ENCODE measurements around the gene CFAP61. TPM values are rescaled to one million over a fixed set of nuclear protein-coding genes. Genes with fewer than 3 reads are reported as not detected.

The CFAP61 gene
- total and polyA plus RNA-seq, 2 experiments from 2014 or later: 0.21 TPM; not detected in 1

DNA sequence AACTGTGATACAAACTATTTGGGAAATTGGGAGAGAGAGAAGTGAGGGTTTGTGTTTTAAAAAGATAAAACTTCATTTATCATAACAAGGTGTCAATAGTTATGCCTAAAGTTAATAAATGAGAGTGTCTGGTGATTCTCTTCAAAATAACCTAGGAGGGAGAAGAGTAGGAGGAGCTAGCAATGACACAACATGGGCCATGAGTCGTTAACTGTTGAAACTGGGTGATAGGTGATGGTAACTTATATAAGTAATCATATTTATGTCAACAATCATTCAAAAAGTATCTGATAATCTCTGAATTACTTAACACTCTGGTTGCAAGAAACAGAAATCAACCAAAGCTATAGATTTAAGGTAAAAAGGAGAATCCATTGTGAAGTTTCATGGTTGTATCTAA lies 268.8 kb downstream of the CFAP61 start:
- DNase-seq (ENCODE audit: low spot score): no peak
- no peak for ATAC-seq
- H3K27me3 Mint-ChIP-seq (ENCODE audit: insufficient read depth, low read depth, poor library complexity): peaks cover 5% of the 10 kb centered on the region

DNA sequence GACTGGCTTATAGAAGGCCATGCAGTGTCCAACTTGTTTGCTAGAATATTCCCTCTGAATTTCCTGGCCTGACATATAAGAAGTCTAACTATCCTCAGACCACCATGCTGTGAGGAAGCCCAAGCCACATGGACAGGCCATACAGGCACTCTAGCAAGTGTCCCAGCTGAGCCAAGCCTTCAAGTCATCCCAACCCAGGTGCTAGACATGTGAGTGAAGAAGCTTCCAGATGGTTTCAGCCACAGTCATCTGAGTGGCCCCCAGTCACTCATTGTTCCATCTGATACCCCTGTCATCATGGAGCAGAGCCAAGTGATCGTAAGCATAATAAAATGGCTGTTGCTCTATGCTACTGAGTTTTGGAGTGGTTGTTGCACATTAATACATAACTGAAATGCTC lies 269.6 kb downstream of the CFAP61 start:
- Histone ChIP-seq H3K79me2 (replicated peaks; ENCODE audit: insufficient read depth) (no peaks in the 10 kb centered on the region), H3K4me2 (no peak overlapping the region), H3K36me3 (ENCODE audit: insufficient read depth) (no peaks in the 10 kb centered on the region), H4K20me1 (replicated peaks; ENCODE audit: insufficient read depth) (no peaks in the 10 kb centered on the region; the same call in 1 of the 2 replicates), H3F3A (replicated peaks; ENCODE audit: low read depth) (no peaks in the 10 kb centered on the region), H3K4me1 (ENCODE audit: insufficient read depth) (no peaks in the 10 kb centered on the region), H3K4me3 (no peak overlapping the region), H3K9me2 (ENCODE audit: insufficient read depth) (no peaks in the 10 kb centered on the region), H3K27me3 (ENCODE audit: insufficient read depth) (no peaks in the 10 kb centered on the region), H2AFZ (no peak overlapping the region), H3K27ac (ENCODE audit: low read depth) (no peak overlapping the region)
- no peak overlapping the region for H3K4me3 Mint-ChIP-seq
- H3K27me3 Mint-ChIP-seq (ENCODE audit: insufficient read depth, low read depth, poor library complexity): peaks cover 5% of the 10 kb centered on the region
- peaks cover 4% of the 10 kb centered on the region; the same call in 1 of the 3 replicates for H3K9me3 Mint-ChIP-seq
- DNase-seq (ENCODE audit: low spot score): no peak
- no peaks in the 10 kb centered on the region for H3K4me1 Mint-ChIP-seq
- H3K36me3 Mint-ChIP-seq (ENCODE audit: low read depth): no peaks in the 10 kb centered on the region
- no peak for ATAC-seq
- H3K27ac Mint-ChIP-seq: no peak overlapping the region
- TF ChIP-seq STAT1 (IDR thresholded peaks at IDR 0.05; ENCODE audit: unreplicated experiment): no peak
- TF ChIP-seq, protein P1, sequence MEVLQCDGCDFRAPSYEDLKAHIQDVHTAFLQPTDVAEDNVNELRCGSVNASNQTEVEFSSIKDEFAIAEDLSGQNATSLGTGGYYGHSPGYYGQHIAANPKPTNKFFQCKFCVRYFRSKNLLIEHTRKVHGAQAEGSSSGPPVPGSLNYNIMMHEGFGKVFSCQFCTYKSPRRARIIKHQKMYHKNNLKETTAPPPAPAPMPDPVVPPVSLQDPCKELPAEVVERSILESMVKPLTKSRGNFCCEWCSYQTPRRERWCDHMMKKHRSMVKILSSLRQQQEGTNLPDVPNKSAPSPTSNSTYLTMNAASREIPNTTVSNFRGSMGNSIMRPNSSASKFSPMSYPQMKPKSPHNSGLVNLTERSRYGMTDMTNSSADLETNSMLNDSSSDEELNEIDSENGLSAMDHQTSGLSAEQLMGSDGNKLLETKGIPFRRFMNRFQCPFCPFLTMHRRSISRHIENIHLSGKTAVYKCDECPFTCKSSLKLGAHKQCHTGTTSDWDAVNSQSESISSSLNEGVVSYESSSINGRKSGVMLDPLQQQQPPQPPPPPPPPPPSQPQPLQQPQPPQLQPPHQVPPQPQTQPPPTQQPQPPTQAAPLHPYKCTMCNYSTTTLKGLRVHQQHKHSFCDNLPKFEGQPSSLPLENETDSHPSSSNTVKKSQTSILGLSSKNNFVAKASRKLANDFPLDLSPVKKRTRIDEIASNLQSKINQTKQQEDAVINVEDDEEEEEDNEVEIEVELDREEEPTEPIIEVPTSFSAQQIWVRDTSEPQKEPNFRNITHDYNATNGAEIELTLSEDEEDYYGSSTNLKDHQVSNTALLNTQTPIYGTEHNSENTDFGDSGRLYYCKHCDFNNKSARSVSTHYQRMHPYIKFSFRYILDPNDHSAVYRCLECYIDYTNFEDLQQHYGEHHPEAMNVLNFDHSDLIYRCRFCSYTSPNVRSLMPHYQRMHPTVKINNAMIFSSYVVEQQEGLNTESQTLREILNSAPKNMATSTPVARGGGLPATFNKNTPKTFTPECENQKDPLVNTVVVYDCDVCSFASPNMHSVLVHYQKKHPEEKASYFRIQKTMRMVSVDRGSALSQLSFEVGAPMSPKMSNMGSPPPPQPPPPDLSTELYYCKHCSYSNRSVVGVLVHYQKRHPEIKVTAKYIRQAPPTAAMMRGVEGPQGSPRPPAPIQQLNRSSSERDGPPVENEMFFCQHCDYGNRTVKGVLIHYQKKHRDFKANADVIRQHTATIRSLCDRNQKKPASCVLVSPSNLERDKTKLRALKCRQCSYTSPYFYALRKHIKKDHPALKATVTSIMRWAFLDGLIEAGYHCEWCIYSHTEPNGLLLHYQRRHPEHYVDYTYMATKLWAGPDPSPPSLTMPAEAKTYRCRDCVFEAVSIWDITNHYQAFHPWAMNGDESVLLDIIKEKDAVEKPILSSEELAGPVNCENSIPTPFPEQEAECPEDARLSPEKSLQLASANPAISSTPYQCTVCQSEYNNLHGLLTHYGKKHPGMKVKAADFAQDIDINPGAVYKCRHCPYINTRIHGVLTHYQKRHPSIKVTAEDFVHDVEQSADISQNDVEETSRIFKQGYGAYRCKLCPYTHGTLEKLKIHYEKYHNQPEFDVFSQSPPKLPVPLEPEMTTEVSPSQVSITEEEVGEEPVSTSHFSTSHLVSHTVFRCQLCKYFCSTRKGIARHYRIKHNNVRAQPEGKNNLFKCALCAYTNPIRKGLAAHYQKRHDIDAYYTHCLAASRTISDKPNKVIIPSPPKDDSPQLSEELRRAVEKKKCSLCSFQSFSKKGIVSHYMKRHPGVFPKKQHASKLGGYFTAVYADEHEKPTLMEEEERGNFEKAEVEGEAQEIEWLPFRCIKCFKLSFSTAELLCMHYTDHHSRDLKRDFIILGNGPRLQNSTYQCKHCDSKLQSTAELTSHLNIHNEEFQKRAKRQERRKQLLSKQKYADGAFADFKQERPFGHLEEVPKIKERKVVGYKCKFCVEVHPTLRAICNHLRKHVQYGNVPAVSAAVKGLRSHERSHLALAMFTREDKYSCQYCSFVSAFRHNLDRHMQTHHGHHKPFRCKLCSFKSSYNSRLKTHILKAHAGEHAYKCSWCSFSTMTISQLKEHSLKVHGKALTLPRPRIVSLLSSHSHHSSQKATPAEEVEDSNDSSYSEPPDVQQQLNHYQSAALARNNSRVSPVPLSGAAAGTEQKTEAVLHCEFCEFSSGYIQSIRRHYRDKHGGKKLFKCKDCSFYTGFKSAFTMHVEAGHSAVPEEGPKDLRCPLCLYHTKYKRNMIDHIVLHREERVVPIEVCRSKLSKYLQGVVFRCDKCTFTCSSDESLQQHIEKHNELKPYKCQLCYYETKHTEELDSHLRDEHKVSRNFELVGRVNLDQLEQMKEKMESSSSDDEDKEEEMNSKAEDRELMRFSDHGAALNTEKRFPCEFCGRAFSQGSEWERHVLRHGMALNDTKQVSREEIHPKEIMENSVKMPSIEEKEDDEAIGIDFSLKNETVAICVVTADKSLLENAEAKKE (CRISPR knock-in tag; IDR thresholded peaks at IDR 0.05): no peak

More for the DNA sequence above, 268.8 kb downstream of the CFAP61 start:
- no peak overlapping the region for H3K4me3 ChIP-seq
- H3K4me2 ChIP-seq: no peak overlapping the region
- TF ChIP-seq EZH2phosphoT487 (IDR thresholded peaks at IDR 0.05; ENCODE audit: unreplicated experiment): no peak
- no peak for TF ChIP-seq STAT1 (IDR thresholded peaks at IDR 0.05; ENCODE audit: unreplicated experiment)
- TF ChIP-seq ZNF114 (CRISPR knock-in tag; IDR thresholded peaks at IDR 0.05): no peak
- TF ChIP-seq ZNF331 (CRISPR knock-in tag; IDR thresholded peaks at IDR 0.05; ENCODE audit: low read depth): no peak
- no peak for TF ChIP-seq EZH2 (IDR thresholded peaks at IDR 0.05; ENCODE audit: low read depth, unreplicated experiment)
- no peak for TF ChIP-seq CREB1 (CRISPR knock-in tag; IDR thresholded peaks at IDR 0.05; ENCODE audit: low read depth)
- no peak for TF ChIP-seq NANOG (IDR thresholded peaks at IDR 0.05; ENCODE audit: borderline replicate concordance)
- TF ChIP-seq, protein P2, sequence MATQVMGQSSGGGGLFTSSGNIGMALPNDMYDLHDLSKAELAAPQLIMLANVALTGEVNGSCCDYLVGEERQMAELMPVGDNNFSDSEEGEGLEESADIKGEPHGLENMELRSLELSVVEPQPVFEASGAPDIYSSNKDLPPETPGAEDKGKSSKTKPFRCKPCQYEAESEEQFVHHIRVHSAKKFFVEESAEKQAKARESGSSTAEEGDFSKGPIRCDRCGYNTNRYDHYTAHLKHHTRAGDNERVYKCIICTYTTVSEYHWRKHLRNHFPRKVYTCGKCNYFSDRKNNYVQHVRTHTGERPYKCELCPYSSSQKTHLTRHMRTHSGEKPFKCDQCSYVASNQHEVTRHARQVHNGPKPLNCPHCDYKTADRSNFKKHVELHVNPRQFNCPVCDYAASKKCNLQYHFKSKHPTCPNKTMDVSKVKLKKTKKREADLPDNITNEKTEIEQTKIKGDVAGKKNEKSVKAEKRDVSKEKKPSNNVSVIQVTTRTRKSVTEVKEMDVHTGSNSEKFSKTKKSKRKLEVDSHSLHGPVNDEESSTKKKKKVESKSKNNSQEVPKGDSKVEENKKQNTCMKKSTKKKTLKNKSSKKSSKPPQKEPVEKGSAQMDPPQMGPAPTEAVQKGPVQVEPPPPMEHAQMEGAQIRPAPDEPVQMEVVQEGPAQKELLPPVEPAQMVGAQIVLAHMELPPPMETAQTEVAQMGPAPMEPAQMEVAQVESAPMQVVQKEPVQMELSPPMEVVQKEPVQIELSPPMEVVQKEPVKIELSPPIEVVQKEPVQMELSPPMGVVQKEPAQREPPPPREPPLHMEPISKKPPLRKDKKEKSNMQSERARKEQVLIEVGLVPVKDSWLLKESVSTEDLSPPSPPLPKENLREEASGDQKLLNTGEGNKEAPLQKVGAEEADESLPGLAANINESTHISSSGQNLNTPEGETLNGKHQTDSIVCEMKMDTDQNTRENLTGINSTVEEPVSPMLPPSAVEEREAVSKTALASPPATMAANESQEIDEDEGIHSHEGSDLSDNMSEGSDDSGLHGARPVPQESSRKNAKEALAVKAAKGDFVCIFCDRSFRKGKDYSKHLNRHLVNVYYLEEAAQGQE (IDR thresholded peaks at IDR 0.05; ENCODE audit: unreplicated experiment): no peak
- no peak for TF ChIP-seq POLR2AphosphoS5 (IDR thresholded peaks at IDR 0.05; ENCODE audit: low read depth)
- TF ChIP-seq, protein P3, sequence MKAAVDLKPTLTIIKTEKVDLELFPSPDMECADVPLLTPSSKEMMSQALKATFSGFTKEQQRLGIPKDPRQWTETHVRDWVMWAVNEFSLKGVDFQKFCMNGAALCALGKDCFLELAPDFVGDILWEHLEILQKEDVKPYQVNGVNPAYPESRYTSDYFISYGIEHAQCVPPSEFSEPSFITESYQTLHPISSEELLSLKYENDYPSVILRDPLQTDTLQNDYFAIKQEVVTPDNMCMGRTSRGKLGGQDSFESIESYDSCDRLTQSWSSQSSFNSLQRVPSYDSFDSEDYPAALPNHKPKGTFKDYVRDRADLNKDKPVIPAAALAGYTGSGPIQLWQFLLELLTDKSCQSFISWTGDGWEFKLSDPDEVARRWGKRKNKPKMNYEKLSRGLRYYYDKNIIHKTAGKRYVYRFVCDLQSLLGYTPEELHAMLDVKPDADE (IDR thresholded peaks at IDR 0.05): no peak
- no peak for TF ChIP-seq JUNB (IDR thresholded peaks at IDR 0.05; ENCODE audit: unreplicated experiment)
- H3F3A ChIP-seq (replicated peaks; ENCODE audit: low read depth): no peaks in the 10 kb centered on the region
- no peaks in the 10 kb centered on the region for H3K4me1 ChIP-seq (ENCODE audit: insufficient read depth)
- H3K27ac Mint-ChIP-seq: no peak overlapping the region
- H4K20me1 ChIP-seq (replicated peaks; ENCODE audit: insufficient read depth): no peaks in the 10 kb centered on the region; the same call in 1 of the 2 replicates
- H3K4me1 Mint-ChIP-seq: no peaks in the 10 kb centered on the region
- H3K27ac ChIP-seq (ENCODE audit: low read depth): no peak overlapping the region
- H3K36me3 Mint-ChIP-seq (ENCODE audit: low read depth): no peaks in the 10 kb centered on the region
- no peaks in the 10 kb centered on the region for H3K9me2 ChIP-seq (ENCODE audit: insufficient read depth)
- H3K27me3 ChIP-seq (ENCODE audit: insufficient read depth): no peaks in the 10 kb centered on the region
- peaks cover 4% of the 10 kb centered on the region; the same call in 1 of the 3 replicates for H3K9me3 Mint-ChIP-seq
- H3K4me3 Mint-ChIP-seq: no peak overlapping the region
- no peak overlapping the region for H2AFZ ChIP-seq
- no peaks in the 10 kb centered on the region for H3K36me3 ChIP-seq (ENCODE audit: insufficient read depth)
- no peaks in the 10 kb centered on the region for H3K79me2 ChIP-seq (replicated peaks; ENCODE audit: insufficient read depth)

Data from GM23338 (cell line).